Upper lobe of left lung (tissue), 4 donors: ENCODE results near the gene SPEM3.

Source experiments
- CTCF ChIP-seq, 6 experiments: fragments of 450-650 bp in 4 of 6; fragments of 200-600 bp in 2 of 6; sonication (generic) in 2 of 6; IDR thresholded peaks; one replicate each; pipeline ENCODE4 v1.5.1; 2016 to 2019; ENCODE audit warnings: antibody characterized with exemption in 6 of 6
- EP300 ChIP-seq, 4 donors: sonication (generic); formaldehyde crosslinking; IDR thresholded peaks; one replicate each; pipeline ENCODE4 v1.5.1; 2017; ENCODE audit warnings: antibody characterized with exemption in 4 of 4, control low read depth in 2 of 4
- POLR2A ChIP-seq, 4 donors: fragments of 450-650 bp; IDR thresholded peaks; one replicate each; pipeline ENCODE4 v1.5.1; 2016 to 2017; ENCODE audit warnings: antibody characterized with exemption in 4 of 4, mild to moderate bottlenecking in 2 of 4

DNA sequence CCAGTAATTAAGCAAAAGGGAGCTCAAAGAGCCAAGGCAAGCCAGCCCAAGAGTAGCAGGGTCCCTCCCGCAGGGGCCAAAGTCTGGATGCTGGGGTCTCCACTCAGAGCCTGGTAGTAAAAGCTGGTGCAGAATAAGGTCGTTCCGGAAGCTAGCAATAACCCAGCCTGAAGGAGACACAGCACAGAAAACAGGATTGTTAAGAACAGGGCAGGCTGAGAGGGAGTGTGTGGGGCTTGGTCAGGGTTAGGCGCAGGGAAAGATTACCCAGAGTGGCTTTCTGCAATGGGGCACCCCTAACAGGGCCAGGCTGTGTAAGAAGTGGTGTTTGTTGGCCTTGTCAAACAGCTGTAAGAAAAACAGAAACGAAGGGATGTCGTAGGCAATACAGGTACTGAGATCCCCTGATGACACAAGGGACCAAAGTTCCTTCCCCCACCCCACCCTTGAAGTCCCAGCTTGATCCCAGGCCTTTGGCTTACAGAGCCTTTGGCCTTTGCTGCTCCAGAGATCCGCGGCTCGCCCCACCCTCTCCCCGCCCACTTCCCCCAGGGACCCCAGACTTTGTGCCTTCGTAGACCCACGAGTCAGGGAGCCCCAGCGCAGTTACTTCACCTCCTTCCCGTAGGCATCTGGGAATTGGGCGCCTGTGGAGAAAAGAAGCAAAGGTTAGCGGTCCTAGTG is 25.5 kb upstream of the SPEM3 start:
- no peak for TF ChIP-seq CTCF (IDR thresholded peaks at IDR 0.05)
- no peak for TF ChIP-seq EP300 (IDR thresholded peaks at IDR 0.05)
- no peak for TF ChIP-seq POLR2A (IDR thresholded peaks at IDR 0.05)
